SK-N-SH (cell line): ENCODE data around the gene GPR15LG.

Source experiments
- CTCF ChIP-seq: fragments of 200-600 bp; sonication (generic); IDR thresholded peaks from 2 replicates; pipeline ENCODE4 v1.6.1; 2017; ENCODE audit warnings: antibody characterized with exemption, mild to moderate bottlenecking, moderate library complexity
- GATA2 ChIP-seq: sonication (generic); formaldehyde crosslinking; IDR thresholded peaks from 2 replicates; pipeline ENCODE4 v1.5.0; 2020; ENCODE audit warnings: mild to moderate bottlenecking, missing genetic modification reagents
- JUND ChIP-seq: IDR thresholded peaks from 2 replicates; pipeline ENCODE4 v1.4.0; 2012
- NFIC ChIP-seq: IDR thresholded peaks from 2 replicates; pipeline ENCODE4 v1.4.0; 2012; ENCODE audit warnings: borderline replicate concordance
- RAD21 ChIP-seq: IDR thresholded peaks from 2 replicates; pipeline ENCODE4 v1.6.1; 2012; ENCODE audit warnings: mild to moderate bottlenecking, low read length
- RCOR1 ChIP-seq: fragments of 150-350 bp; IDR thresholded peaks from 2 replicates; pipeline ENCODE4 v1.6.1; 2017; ENCODE audit warnings: antibody characterized with exemption, low read length
- SMC3 ChIP-seq: IDR thresholded peaks from 2 replicates; pipeline ENCODE4 v1.6.1; 2012; ENCODE audit warnings: low read depth, low read length, improper control_type of control experiment
- TCF12 ChIP-seq: IDR thresholded peaks from 2 replicates; pipeline ENCODE4 v1.4.0; 2012
- USF2 ChIP-seq: fragments of 150-350 bp; IDR thresholded peaks from 2 replicates; pipeline ENCODE4 v1.6.1; 2017; ENCODE audit warnings: antibody characterized with exemption, low read length, low read depth, borderline replicate concordance

GRCh38 chr10:84178160-84178609 is 4.6 kb downstream of the GPR15LG start:
- TF ChIP-seq GATA2 (CRISPR knock-in tag) (no peak), CTCF (no peak), TCF12 (no peak), RAD21 (no peak), RCOR1 (no peak), NFIC (no peak), SMC3 (no peak), JUND (no peak), USF2 (no peak)
